GM12874 (cell line): ENCODE data around the gene SLC9A2.
A peak's percentile ranks its signal among the peaks of the same experiment; 100 is the strongest.

Source experiments
- TF ChIP-seq, protein P1 (sequence below): IDR thresholded peaks from 2 replicates; pipeline ENCODE4 v1.5.1; 2011; ENCODE audit warnings: low read depth, mild to moderate bottlenecking, control low read depth, low read length, moderate library complexity; ENCODE audit not compliant: insufficient read depth

The SLC9A2 gene

DNA sequence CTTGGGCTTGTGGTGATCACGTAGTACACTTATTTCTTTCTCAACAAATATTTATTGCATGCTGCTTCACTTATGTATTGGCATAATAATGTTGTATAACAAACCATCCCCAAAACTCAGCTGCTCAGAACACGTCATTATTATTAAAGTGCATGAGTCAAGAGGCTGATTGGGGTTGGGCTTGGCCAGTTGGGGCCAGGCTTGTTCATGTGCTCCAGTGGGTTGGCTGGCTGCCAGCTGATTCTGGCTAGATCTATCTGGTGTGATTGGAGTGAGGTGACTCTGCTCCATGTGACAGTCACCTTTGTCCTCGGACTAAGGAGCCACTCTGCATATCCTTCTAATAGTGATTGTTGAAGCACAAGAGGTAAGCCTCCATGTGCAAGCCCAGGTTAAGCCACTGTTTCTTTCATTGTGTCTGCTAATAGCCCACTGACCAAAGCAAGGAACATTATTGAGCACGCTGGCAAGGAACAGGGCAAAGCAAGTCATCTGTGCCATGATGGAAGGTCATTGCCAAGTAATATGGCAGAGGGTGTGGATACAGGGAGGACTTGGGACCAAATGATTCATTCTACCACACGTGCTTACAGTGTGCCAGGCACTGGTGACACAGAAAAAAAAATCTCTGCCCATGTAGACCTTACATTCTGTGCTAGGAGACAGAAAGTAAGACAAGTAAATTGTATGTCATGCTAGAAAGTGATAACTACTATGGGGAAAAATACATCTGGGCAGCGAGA lies 79.2 kb downstream of the SLC9A2 start:
- TF ChIP-seq, protein P1, sequence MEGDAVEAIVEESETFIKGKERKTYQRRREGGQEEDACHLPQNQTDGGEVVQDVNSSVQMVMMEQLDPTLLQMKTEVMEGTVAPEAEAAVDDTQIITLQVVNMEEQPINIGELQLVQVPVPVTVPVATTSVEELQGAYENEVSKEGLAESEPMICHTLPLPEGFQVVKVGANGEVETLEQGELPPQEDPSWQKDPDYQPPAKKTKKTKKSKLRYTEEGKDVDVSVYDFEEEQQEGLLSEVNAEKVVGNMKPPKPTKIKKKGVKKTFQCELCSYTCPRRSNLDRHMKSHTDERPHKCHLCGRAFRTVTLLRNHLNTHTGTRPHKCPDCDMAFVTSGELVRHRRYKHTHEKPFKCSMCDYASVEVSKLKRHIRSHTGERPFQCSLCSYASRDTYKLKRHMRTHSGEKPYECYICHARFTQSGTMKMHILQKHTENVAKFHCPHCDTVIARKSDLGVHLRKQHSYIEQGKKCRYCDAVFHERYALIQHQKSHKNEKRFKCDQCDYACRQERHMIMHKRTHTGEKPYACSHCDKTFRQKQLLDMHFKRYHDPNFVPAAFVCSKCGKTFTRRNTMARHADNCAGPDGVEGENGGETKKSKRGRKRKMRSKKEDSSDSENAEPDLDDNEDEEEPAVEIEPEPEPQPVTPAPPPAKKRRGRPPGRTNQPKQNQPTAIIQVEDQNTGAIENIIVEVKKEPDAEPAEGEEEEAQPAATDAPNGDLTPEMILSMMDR = no peak

DNA sequence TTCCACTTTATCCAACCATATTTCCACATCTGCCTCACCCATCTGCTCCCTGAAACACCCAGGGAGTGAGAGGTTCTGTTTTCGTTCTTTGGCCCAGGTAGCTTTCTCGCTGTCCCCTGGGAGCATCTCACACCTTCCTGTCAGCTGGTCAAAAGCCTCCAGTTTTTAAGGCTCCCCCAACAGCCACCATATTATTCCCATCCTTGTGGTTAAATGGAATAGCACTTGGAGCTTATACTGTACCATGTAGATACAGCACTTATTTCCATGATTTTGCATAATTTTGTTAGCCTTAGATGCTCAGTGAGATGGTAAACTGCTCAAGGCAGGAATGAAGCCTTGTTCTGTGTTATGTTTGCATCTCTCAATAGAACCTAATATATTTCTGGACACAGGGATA lies 84.0 kb downstream of the SLC9A2 start:
- TF ChIP-seq, protein P1 = no peak

GRCh38 chr2:102703748-102704147 lies 84.4 kb downstream of the SLC9A2 start:
- TF ChIP-seq, protein P1 = 0 out of 2 replicates have a peak, but pooled peaks have one; percentile 7

GRCh38 chr2:102704531-102704930 lies 85.2 kb downstream of the SLC9A2 start:
- TF ChIP-seq, protein P1 = no peak

DNA sequence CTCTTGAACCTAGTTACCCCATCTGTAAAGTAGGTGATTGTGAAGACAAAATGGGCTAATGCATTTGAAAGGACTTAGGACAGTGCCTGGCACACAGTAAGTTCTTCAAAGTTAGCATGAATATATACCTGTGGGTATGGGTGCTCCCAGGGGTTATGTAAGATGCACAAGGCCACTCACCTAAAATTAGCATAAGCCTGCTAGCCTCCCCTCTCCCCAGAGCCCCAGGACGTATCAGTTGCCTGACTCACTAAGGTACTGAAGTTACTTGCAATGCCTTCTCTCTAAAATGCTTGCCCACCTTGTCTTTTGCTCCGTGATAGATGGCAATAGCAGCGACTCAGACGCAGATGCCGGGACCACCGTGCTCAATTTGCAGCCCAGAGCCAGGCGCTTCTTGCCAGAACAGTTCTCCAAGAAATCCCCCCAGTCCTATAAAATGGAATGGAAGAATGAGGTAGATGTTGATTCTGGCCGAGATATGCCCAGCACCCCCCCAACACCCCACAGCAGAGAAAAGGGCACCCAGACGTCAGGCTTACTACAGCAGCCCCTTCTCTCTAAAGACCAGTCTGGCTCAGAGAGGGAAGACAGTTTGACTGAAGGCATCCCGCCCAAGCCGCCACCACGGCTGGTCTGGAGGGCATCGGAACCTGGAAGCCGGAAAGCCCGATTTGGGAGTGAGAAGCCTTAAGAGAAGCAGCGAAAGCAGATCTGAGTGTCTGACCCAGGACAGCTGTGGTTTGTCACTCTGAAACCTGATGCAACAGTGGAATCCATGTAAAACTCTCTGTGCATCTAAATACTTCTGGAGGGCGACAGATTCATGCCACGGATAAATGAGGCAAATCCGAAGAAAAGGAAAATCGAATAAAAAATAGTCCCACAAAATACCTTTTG lies 88.7 kb downstream of the SLC9A2 start:
- TF ChIP-seq, protein P1 = no peak

DNA sequence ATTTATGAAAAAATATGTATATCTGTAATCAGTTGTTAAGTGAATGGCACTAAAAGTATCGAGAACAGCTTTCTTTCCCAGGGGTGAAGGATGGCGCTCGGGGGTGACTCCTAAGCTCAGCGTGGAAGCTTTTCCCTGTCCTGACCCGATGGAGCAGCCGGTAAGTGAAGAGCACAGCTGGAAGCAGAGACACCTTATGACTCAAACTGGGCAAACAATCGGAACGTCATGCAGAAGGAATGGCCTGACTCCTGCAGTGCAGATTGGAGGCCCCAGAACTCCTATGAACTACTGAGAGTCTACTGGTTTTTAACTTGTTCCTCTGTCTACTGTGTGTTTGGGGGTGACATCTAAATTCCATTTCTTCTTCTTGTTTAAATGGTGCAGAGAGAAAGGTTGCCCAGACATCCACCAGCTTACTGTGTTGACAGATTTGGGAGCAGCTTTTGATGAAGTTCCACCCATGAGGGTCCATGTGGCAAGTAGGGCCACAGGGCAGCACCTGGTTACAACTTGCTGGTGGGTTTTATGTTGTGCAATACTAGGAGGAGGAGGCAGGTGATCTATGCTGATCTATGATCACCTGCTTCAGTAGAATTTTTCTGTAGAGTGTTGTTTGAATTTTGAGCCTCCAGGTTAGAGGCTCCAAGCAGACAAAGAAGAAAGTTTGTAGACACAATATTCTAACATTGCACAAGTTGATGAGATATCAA lies 89.7 kb downstream of the SLC9A2 start:
- TF ChIP-seq, protein P1 = no peak
